ENCODE results near the gene AP5Z1. TPM values are rescaled to one million over a fixed set of nuclear protein-coding genes. Genes with fewer than 3 reads are reported as not detected.

Gene AP5Z1
- total RNA-seq, 4 donors from 2014 or later, result 36.6 to 111 (median 44.5) TPM

- no peak overlapping the region for H3K27ac ChIP-seq
- DNase-seq, result no peak
- no peaks in the 10 kb centered on the region for H3K36me3 ChIP-seq
- H3K4me1 ChIP-seq, result no peaks in the 10 kb centered on the region
- H3K4me3 ChIP-seq, result no peak overlapping the region
- no peaks in the 10 kb centered on the region for H3K9me3 ChIP-seq
- intact Hi-C loops (cut with DNase I; ENCODE audit: low total_unique reads), result loop anchor here (5.0 to 10.0 kb wide), 2 partner anchors 63 to 491 kb away; no protein-coding TSS in a partner anchor
- in situ Hi-C loops (cut with MboI; ENCODE audit: low pct_ligation_motif_present in 1 of 4, low pct_unique_long_range_greater_than_20kb in 1 of 4, low sequenced_read_pairs in 3 of 4), result no loop called here
- TF ChIP-seq POLR2A (IDR thresholded peaks at IDR 0.05), result no peak
- TF ChIP-seq, protein P1, sequence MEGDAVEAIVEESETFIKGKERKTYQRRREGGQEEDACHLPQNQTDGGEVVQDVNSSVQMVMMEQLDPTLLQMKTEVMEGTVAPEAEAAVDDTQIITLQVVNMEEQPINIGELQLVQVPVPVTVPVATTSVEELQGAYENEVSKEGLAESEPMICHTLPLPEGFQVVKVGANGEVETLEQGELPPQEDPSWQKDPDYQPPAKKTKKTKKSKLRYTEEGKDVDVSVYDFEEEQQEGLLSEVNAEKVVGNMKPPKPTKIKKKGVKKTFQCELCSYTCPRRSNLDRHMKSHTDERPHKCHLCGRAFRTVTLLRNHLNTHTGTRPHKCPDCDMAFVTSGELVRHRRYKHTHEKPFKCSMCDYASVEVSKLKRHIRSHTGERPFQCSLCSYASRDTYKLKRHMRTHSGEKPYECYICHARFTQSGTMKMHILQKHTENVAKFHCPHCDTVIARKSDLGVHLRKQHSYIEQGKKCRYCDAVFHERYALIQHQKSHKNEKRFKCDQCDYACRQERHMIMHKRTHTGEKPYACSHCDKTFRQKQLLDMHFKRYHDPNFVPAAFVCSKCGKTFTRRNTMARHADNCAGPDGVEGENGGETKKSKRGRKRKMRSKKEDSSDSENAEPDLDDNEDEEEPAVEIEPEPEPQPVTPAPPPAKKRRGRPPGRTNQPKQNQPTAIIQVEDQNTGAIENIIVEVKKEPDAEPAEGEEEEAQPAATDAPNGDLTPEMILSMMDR (IDR thresholded peaks at IDR 0.05), result no peak
- no peak for TF ChIP-seq POLR2AphosphoS5 (IDR thresholded peaks at IDR 0.05)
- no peak for TF ChIP-seq EP300 (IDR thresholded peaks at IDR 0.05; ENCODE audit: low read depth)
- no peaks in the 10 kb centered on the region for H3K27me3 ChIP-seq
- WGBS, 2 donors (ENCODE audit: low coverage in 1 of 2), result 80% methylated on average over 20 of the region's 20 CpGs; no CpG with 5 or more reads in 1 of the 2 donors
These were observed 48.8 kb downstream of the AP5Z1 start for GRCh38 chr7:4824120-4824775.

DNA sequence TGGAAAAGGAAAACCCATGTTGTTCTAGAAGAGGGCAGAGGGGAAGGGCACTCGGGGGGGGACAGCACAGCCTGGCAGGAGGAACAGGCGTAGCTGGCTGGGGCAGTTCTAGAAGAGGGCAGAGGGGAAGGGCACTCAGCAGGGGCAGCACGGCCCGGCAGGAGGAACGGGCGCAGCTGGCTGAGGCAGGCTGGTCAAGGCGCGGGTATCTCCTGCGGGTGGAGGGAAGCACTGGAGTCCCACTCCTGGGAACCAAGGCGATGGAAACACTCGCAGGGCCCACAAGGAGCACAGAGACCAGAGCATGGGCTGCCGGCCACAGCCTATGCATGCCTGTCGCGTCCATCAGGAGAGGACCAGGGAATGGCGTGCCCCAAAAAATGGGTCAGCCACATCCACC lies 49.7 kb downstream of the AP5Z1 start:
- Histone ChIP-seq H3K27ac (no peak overlapping the region), H3K27me3 (no peaks in the 10 kb centered on the region), H3K4me1 (no peaks in the 10 kb centered on the region), H3K4me3 (no peak overlapping the region), H3K9me3 (no peaks in the 10 kb centered on the region), H3K36me3 (no peaks in the 10 kb centered on the region)
- in situ Hi-C loops (cut with MboI; ENCODE audit: low pct_ligation_motif_present in 1 of 4, low pct_unique_long_range_greater_than_20kb in 1 of 4, low sequenced_read_pairs in 3 of 4) (loop anchor here in 3 of 4 donors (25.0 kb wide), 1 partner anchor 262 kb away; no protein-coding TSS in a partner anchor), intact Hi-C loops (cut with DNase I; ENCODE audit: low total_unique reads) (loop anchor here (10.0 kb wide), 1 partner anchor 490 kb away; no protein-coding TSS in a partner anchor)
- TF ChIP-seq, protein P1 (IDR thresholded peaks at IDR 0.05), result no peak
- TF ChIP-seq POLR2AphosphoS5 (IDR thresholded peaks at IDR 0.05) (no peak), EP300 (IDR thresholded peaks at IDR 0.05; ENCODE audit: low read depth) (no peak)
- DNase-seq, result no peak
- 86% methylated on average over 15 of the region's 15 CpGs; no CpG with 5 or more reads in 1 of the 2 donors for WGBS, 2 donors (ENCODE audit: low coverage in 1 of 2)

- Histone ChIP-seq H3K27ac (no peak overlapping the region), H3K4me1 (no peaks in the 10 kb centered on the region), H3K4me3 (no peak overlapping the region), H3K9me3 (no peaks in the 10 kb centered on the region), H3K27me3 (no peaks in the 10 kb centered on the region), H3K36me3 (no peaks in the 10 kb centered on the region)
- DNase-seq, result no peak
- in situ Hi-C loops (cut with MboI; ENCODE audit: low pct_ligation_motif_present in 1 of 4, low pct_unique_long_range_greater_than_20kb in 1 of 4, low sequenced_read_pairs in 3 of 4), result loop anchor here in 3 of 4 donors (25.0 kb wide), 1 partner anchor 258 kb away; no protein-coding TSS in a partner anchor
- intact Hi-C loops (cut with DNase I; ENCODE audit: low total_unique reads), result loop anchor here (10.0 kb wide), 1 partner anchor 486 kb away; no protein-coding TSS in a partner anchor
- 89% methylated on average over 12 of the region's 17 CpGs; no CpG with 5 or more reads in 1 of the 2 donors for WGBS, 2 donors (ENCODE audit: low coverage in 1 of 2)
- TF ChIP-seq EP300 (IDR thresholded peaks at IDR 0.05; ENCODE audit: low read depth) (no peak), POLR2AphosphoS5 (IDR thresholded peaks at IDR 0.05) (no peak), POLR2A (IDR thresholded peaks at IDR 0.05) (no peak)
- TF ChIP-seq, protein P1 (IDR thresholded peaks at IDR 0.05), result no peak
These were observed 53.4 kb downstream of the AP5Z1 start for GRCh38 chr7:4828720-4829383.

DNA sequence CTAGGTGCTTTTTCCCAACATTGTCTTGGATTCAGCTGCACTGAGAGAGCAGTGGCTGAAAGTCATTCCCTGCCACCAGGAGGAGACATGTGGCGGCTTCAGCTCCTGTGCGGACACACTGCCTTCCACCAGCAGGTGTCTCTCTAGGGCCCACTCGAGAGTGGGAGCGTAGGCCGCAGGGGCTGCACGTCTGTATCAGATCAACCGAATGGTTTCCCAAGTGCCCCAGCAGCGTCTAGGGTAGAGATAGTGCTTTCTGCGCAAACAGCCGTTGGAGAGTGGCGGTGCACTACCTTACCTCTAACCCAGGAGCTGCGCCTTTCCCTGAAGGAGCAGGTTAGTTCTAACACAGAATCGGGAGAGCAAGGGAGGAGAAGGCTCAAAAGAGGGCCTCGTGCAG lies 54.8 kb downstream of the AP5Z1 start:
- WGBS, 2 donors (ENCODE audit: low coverage in 1 of 2), result 45% methylated on average over 14 of the region's 14 CpGs; no CpG with 5 or more reads in 1 of the 2 donors
- intact Hi-C loops (cut with DNase I; ENCODE audit: low total_unique reads), result no loop called here

More for the DNA sequence above, 54.8 kb downstream of the AP5Z1 start:
- H3K9me3 ChIP-seq, result no peaks in the 10 kb centered on the region
- no peaks in the 10 kb centered on the region for H3K4me1 ChIP-seq
- H3K27ac ChIP-seq, result no peak overlapping the region
- H3K36me3 ChIP-seq, result no peaks in the 10 kb centered on the region
- no peaks in the 10 kb centered on the region for H3K27me3 ChIP-seq
- TF ChIP-seq, protein P1 (IDR thresholded peaks at IDR 0.05), result peak; percentile 57 to 75 (median 62)
- no peak for TF ChIP-seq POLR2AphosphoS5 (IDR thresholded peaks at IDR 0.05)
- in situ Hi-C loops (cut with MboI; ENCODE audit: low pct_ligation_motif_present in 1 of 4, low pct_unique_long_range_greater_than_20kb in 1 of 4, low sequenced_read_pairs in 3 of 4), result loop anchor here in 3 of 4 donors (25.0 kb wide), 1 partner anchor 257 kb away; no protein-coding TSS in a partner anchor
- no peak overlapping the region for H3K4me3 ChIP-seq
- DNase-seq, result peak; percentile 53

All from transverse colon (tissue), 4 donors.